Measurements from ENCODE around the gene KRTAP10-1. TPM values are rescaled to one million over a fixed set of nuclear protein-coding genes. Genes with fewer than 3 reads are reported as not detected.

KRTAP10-1 gene
- total RNA-seq, 1 experiment from 2014 or later, result not detected

- H3K27ac Mint-ChIP-seq (ENCODE audit: unreplicated experiment), result no peak overlapping the region
- no peaks in the 10 kb centered on the region for H3K4me1 Mint-ChIP-seq (ENCODE audit: low read depth, unreplicated experiment)
- H3K36me3 Mint-ChIP-seq (ENCODE audit: insufficient read depth, unreplicated experiment), result no peaks in the 10 kb centered on the region
- H3K4me3 ChIP-seq (ENCODE audit: low read depth, low read length), result no peak overlapping the region
- H3K4me1 ChIP-seq, result 0 out of 2 replicates have a peak, but pooled peaks cover 3% of the 10 kb centered on the region
- intact Hi-C loops (cut with micrococcal nuclease; ENCODE audit: unreplicated experiment), result no loop called here
- no peaks in the 10 kb centered on the region for H3K36me3 ChIP-seq (ENCODE audit: control insufficient read depth, insufficient read depth, low read length)
- no TSS peak for BruUV-seq (replicated peaks)
- peaks cover 18% of the 10 kb centered on the region for H3K9me3 Mint-ChIP-seq (ENCODE audit: unreplicated experiment)
- H3K4me3 Mint-ChIP-seq (ENCODE audit: unreplicated experiment), result no peak overlapping the region
- ChIA-PET POLR2A (no interaction called here), CTCF (no interaction called here)
- H3K27me3 ChIP-seq (replicated peaks; ENCODE audit: control insufficient read depth, insufficient read depth, low read length), result no peaks in the 10 kb centered on the region; the same call in 1 of the 2 replicates
- peaks cover 6% of the 10 kb centered on the region for H3K9me3 ChIP-seq
- no peak for DNase-seq
- H3K27me3 Mint-ChIP-seq (ENCODE audit: insufficient read depth, unreplicated experiment), result peaks cover 3% of the 10 kb centered on the region
- no peak for TF ChIP-seq CTCF (IDR thresholded peaks at IDR 0.05; ENCODE audit: insufficient read depth in 1 of 2, low read depth in 1 of 2, low read length in 1 of 2, severe bottlenecking in 1 of 2, unreplicated experiment in 1 of 2)
These were observed 8.9 kb upstream of the KRTAP10-1 start for GRCh38 chr21:44548922-44549321.

- BruUV-seq (replicated peaks), result no TSS peak
- no peak for DNase-seq
- no peak overlapping the region for H3K4me3 Mint-ChIP-seq (ENCODE audit: unreplicated experiment)
- H3K27me3 Mint-ChIP-seq (ENCODE audit: insufficient read depth, unreplicated experiment), result peaks cover 3% of the 10 kb centered on the region
- Histone ChIP-seq H3K4me1 (0 out of 2 replicates have a peak, but pooled peaks cover 3% of the 10 kb centered on the region), H3K36me3 (ENCODE audit: control insufficient read depth, insufficient read depth, low read length) (no peaks in the 10 kb centered on the region), H3K9me3 (peaks cover 6% of the 10 kb centered on the region), H3K27me3 (replicated peaks; ENCODE audit: control insufficient read depth, insufficient read depth, low read length) (no peaks in the 10 kb centered on the region), H3K4me3 (ENCODE audit: low read depth, low read length) (no peak overlapping the region)
- no peaks in the 10 kb centered on the region for H3K36me3 Mint-ChIP-seq (ENCODE audit: insufficient read depth, unreplicated experiment)
- H3K4me1 Mint-ChIP-seq (ENCODE audit: low read depth, unreplicated experiment), result no peaks in the 10 kb centered on the region
- no peak overlapping the region for H3K27ac Mint-ChIP-seq (ENCODE audit: unreplicated experiment)
- intact Hi-C loops (cut with micrococcal nuclease; ENCODE audit: unreplicated experiment), result no loop called here
- ChIA-PET POLR2A (no interaction called here), CTCF (no interaction called here)
- peaks cover 18% of the 10 kb centered on the region for H3K9me3 Mint-ChIP-seq (ENCODE audit: unreplicated experiment)
- TF ChIP-seq CTCF (IDR thresholded peaks at IDR 0.05; ENCODE audit: insufficient read depth in 1 of 2, low read depth in 1 of 2, low read length in 1 of 2, severe bottlenecking in 1 of 2, unreplicated experiment in 1 of 2), result no peak
These were observed 8.4 kb upstream of the KRTAP10-1 start for GRCh38 chr21:44548381-44548780.

DNA sequence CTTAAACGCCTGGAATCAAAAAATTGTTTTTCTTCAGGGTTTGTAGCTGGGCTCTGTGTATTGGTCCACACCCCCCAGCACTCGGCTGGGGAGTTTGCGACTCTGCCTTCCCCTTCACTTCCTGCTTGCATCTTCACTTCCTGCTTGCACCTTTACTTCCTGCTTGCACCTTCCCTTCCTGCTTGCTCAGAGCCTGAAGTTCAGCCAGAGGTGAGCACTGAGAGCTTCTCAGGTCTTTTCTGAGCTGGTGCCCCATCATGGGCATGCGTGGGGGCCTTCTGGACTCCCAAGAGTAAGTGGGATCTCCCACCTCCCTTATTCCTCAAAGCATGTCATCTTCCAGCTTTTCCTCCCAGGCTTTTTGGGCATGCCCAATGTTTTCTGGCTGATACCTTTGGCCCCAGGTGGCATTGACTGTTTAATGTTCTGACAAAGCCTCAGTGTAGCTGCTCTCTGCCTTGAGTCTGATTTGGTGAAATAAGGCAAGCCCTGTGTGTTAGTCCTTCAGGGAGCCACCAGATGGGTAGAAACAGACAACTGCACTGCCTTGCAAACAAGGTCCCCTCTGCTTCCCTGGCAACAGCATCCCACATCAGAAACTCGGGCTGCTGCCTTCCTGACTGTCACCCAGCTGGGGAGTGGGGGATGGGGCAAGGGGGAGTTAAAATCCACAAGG is 7.8 kb upstream of the KRTAP10-1 start:
- H3K4me3 ChIP-seq (ENCODE audit: low read depth, low read length), result no peak overlapping the region
- H3K9me3 ChIP-seq, result peaks cover 6% of the 10 kb centered on the region
- intact Hi-C loops (cut with micrococcal nuclease; ENCODE audit: unreplicated experiment), result no loop called here
- TF ChIP-seq CTCF (IDR thresholded peaks at IDR 0.05; ENCODE audit: insufficient read depth in 1 of 2, low read depth in 1 of 2, low read length in 1 of 2, severe bottlenecking in 1 of 2, unreplicated experiment in 1 of 2), result no peak
- no peaks in the 10 kb centered on the region for H3K36me3 Mint-ChIP-seq (ENCODE audit: insufficient read depth, unreplicated experiment)
- H3K9me3 Mint-ChIP-seq (ENCODE audit: unreplicated experiment), result peaks cover 18% of the 10 kb centered on the region
- H3K4me3 Mint-ChIP-seq (ENCODE audit: unreplicated experiment), result no peak overlapping the region
- H3K27ac Mint-ChIP-seq (ENCODE audit: unreplicated experiment), result no peak overlapping the region
- H3K27me3 Mint-ChIP-seq (ENCODE audit: insufficient read depth, unreplicated experiment), result peaks cover 3% of the 10 kb centered on the region
- H3K4me1 Mint-ChIP-seq (ENCODE audit: low read depth, unreplicated experiment), result no peaks in the 10 kb centered on the region
- no peaks in the 10 kb centered on the region for H3K36me3 ChIP-seq (ENCODE audit: control insufficient read depth, insufficient read depth, low read length)
- CTCF ChIA-PET, result no interaction called here
- no TSS peak for BruUV-seq (replicated peaks)
- no peak for DNase-seq
- H3K4me1 ChIP-seq, result 0 out of 2 replicates have a peak, but pooled peaks cover 3% of the 10 kb centered on the region
- no peaks in the 10 kb centered on the region for H3K27me3 ChIP-seq (replicated peaks; ENCODE audit: control insufficient read depth, insufficient read depth, low read length)
- POLR2A ChIA-PET, result no interaction called here
